ENCODE measurements around the gene SLC25A21. TPM values are rescaled to one million over a fixed set of nuclear protein-coding genes. Genes with fewer than 3 reads are reported as not detected.

Gene SLC25A21
- total and polyA plus RNA-seq, 9 donors, result 0.57 to 1.6 (median 1.1) TPM; not detected in 1

DNA sequence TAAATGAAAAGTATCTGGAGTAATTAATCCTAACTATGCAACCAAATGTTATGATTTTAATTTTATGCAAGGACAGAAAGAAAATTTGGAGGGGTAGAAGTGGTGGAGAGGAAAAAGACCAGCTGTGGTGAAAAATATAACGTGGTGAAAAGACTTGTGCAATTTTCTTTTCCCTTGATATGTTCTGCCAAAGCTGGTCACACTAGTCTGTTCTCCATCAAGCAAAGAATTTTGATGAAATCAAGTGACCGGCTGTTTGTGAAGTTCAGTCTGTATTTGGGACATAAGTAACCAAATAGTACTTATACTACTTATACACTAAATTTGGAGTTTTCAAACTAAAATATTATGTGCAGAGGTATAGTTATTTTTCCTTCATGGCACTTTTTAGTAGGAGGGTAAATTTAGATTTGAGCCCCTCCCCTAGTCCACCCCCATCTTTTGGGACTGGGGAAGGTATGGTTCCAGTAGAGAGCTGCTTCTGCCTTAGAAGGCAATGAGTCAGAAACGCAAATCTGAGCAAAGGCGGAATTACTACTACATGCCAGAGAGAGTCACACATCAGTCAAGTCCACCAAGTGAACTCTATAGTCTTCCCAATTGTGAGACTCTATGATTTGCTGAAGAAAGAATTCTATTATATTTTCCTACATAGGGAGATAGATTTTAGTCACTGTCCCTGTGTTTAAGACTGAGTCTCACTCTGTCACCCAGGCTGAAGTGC lies 229.7 kb downstream of the SLC25A21 start:
- H3K27ac ChIP-seq, result no peak overlapping the region
- H3K4me3 ChIP-seq, result no peak overlapping the region
- no peaks in the 10 kb centered on the region for H3K9me3 ChIP-seq
- H3K27me3 ChIP-seq, result no peaks in the 10 kb centered on the region
- no peaks in the 10 kb centered on the region for H3K36me3 ChIP-seq
- H3K4me1 ChIP-seq (ENCODE audit: insufficient read depth), result no peaks in the 10 kb centered on the region
- WGBS, 3 donors, result 67 to 77% (median 68%) methylated on average over 4 of the region's 4 CpGs
- TF ChIP-seq EP300 (IDR thresholded peaks at IDR 0.05) (no peak), CTCF (IDR thresholded peaks at IDR 0.05) (no peak), POLR2A (IDR thresholded peaks at IDR 0.05) (no peak)
- intact Hi-C loops (cut with DNase I), result loop anchor here in 1 of 4 donors (10.0 kb wide), 1 partner anchor 398 kb away; no protein-coding TSS in a partner anchor
- no peak for DNase-seq

GRCh38 chr14:36941783-36942521 lies 230.5 kb downstream of the SLC25A21 start:
- WGBS, 3 donors, result 9 to 11% (median 11%) methylated on average over 12 of the region's 12 CpGs
- Histone ChIP-seq H3K9me3 (no peaks in the 10 kb centered on the region), H3K27ac (no peak overlapping the region), H3K36me3 (no peaks in the 10 kb centered on the region), H3K27me3 (no peaks in the 10 kb centered on the region), H3K4me3 (no peak overlapping the region), H3K4me1 (ENCODE audit: insufficient read depth) (no peaks in the 10 kb centered on the region)
- intact Hi-C loops (cut with DNase I), result loop anchor here in 1 of 4 donors (10.0 kb wide), 1 partner anchor 397 kb away; no protein-coding TSS in a partner anchor
- TF ChIP-seq CTCF (IDR thresholded peaks at IDR 0.05), result peak in 2 of 3 donors; percentile 54 to 67
- TF ChIP-seq EP300 (IDR thresholded peaks at IDR 0.05), result no peak
- no peak for TF ChIP-seq POLR2A (IDR thresholded peaks at IDR 0.05)
- DNase-seq, result peak; percentile 12 to 66 (median 51)

DNA sequence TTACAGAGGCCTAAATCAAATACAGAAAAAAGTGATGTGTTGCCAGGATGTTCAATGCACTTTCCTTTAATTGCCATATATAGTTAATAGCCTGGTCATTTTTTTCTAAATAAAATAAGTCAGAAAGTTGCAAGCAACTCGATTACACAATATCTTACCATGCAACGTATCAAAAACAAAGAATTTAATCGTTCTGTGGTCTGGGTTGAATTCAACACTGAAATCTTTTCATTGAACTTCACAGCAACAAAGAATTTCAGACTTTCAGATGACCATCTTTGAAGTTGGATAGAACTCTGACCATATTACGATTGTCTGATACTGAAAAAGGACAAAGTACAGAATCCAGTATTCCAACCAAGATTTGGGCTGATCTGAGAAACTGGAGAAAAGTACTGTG lies 231.9 kb downstream of the SLC25A21 start:
- intact Hi-C loops (cut with DNase I), result loop anchor here in 1 of 4 donors (10.0 kb wide), 1 partner anchor 396 kb away; no protein-coding TSS in a partner anchor
- Histone ChIP-seq H3K27ac (no peak overlapping the region), H3K4me3 (no peak overlapping the region), H3K9me3 (no peaks in the 10 kb centered on the region), H3K4me1 (ENCODE audit: insufficient read depth) (no peaks in the 10 kb centered on the region), H3K27me3 (no peaks in the 10 kb centered on the region), H3K36me3 (no peaks in the 10 kb centered on the region)
- 63 to 75% (median 65%) methylated on average over 4 of the region's 4 CpGs for WGBS, 3 donors
- TF ChIP-seq POLR2A (IDR thresholded peaks at IDR 0.05) (no peak), EP300 (IDR thresholded peaks at IDR 0.05) (no peak), CTCF (IDR thresholded peaks at IDR 0.05) (no peak)
- no peak for DNase-seq

DNA sequence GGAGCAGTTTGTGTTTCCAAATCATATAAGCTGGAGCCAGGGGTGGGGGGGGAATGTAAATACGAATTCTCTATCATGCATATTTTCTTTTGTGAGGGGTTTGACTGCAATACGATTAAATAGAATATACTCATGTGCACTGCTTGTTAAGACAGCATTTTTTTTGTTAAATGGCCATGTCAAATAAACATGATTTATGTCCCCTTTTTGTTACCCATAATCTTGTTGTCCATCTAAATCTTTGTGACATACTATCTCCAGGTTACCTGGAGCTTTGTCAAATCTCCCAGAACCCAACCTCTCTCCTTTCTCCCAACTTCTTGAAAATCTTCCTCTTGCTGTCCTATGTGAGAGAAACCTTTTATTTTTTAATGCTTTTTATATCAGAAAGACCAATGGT lies 233.1 kb downstream of the SLC25A21 start:
- no peak for TF ChIP-seq POLR2A (IDR thresholded peaks at IDR 0.05)
- no peak for TF ChIP-seq EP300 (IDR thresholded peaks at IDR 0.05)
- TF ChIP-seq CTCF (IDR thresholded peaks at IDR 0.05), result no peak
- Histone ChIP-seq H3K36me3 (no peaks in the 10 kb centered on the region), H3K27ac (no peak overlapping the region), H3K4me3 (no peak overlapping the region), H3K9me3 (no peaks in the 10 kb centered on the region), H3K27me3 (no peaks in the 10 kb centered on the region), H3K4me1 (ENCODE audit: insufficient read depth) (no peaks in the 10 kb centered on the region)
- DNase-seq, result no peak
- intact Hi-C loops (cut with DNase I), result no loop called here
- whole genome bisulfite sequencing, 3 donors, result 76 to 84% (median 81%) methylated on average over 2 of the region's 2 CpGs

Data from ovary (tissue), 9 donors.